ENCODE results near the gene MX1. TPM values are rescaled to one million over a fixed set of nuclear protein-coding genes. Genes with fewer than 3 reads are reported as not detected.

Gene MX1
- total RNA-seq, 4 donors from 2014 or later: 35.4 to 62.6 (median 51.5) TPM

DNA sequence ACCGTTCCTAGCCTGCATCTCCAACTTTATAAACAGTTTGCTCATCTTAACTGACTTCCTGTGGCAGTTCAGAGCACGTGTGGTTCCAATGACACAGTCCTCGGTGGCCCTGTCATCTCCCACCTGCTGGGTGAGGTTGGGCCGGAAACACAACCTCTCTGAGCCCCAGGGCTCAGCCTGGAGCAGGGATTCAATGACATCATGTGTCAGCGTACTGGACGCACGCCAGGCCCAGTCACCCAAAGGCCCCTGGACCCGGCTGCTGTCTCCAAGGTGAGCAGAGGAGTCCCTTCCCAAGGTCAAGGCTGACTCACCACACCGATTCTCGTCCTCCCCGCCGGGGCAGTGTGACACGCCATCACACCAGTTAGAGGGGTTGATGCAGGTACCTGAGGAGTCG, 62.0 kb downstream of the MX1 start:
- Histone ChIP-seq H3K4me1 (peaks cover 21 to 32% of the 10 kb centered on the region in 2 donors), H3K36me3 (peaks cover 0 to 11% of the 10 kb centered on the region in 2 donors), H3K27ac (peak overlapping the region in 1 of 3 donors; percentile 78), H3K4me3 (replicated peaks in 1 of 3) (no peak overlapping the region), H3K9me3 (no peaks in the 10 kb centered on the region), H3K27me3 (no peaks in the 10 kb centered on the region)
- no peak for TF ChIP-seq POLR2A (IDR thresholded peaks at IDR 0.05)
- TF ChIP-seq, protein P1, sequence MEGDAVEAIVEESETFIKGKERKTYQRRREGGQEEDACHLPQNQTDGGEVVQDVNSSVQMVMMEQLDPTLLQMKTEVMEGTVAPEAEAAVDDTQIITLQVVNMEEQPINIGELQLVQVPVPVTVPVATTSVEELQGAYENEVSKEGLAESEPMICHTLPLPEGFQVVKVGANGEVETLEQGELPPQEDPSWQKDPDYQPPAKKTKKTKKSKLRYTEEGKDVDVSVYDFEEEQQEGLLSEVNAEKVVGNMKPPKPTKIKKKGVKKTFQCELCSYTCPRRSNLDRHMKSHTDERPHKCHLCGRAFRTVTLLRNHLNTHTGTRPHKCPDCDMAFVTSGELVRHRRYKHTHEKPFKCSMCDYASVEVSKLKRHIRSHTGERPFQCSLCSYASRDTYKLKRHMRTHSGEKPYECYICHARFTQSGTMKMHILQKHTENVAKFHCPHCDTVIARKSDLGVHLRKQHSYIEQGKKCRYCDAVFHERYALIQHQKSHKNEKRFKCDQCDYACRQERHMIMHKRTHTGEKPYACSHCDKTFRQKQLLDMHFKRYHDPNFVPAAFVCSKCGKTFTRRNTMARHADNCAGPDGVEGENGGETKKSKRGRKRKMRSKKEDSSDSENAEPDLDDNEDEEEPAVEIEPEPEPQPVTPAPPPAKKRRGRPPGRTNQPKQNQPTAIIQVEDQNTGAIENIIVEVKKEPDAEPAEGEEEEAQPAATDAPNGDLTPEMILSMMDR (IDR thresholded peaks at IDR 0.05): no peak
- intact Hi-C loops (cut with DNase I): loop anchor here (10.0 kb wide), 1 partner anchor 107 kb away; no protein-coding TSS in a partner anchor
- WGBS, 2 donors: 95 to 97% methylated on average over 10 to 14 of the region's 14 CpGs
- no peak for DNase-seq

- no peak overlapping the region for H3K27ac ChIP-seq
- no peaks in the 10 kb centered on the region for H3K9me3 ChIP-seq
- WGBS, 2 donors: 64 to 71% methylated on average over 5 to 7 of the region's 7 CpGs
- DNase-seq: no peak
- no peaks in the 10 kb centered on the region for H3K27me3 ChIP-seq
- peaks cover 0 to 17% of the 10 kb centered on the region in 2 donors for H3K36me3 ChIP-seq
- no peak overlapping the region for H3K4me3 ChIP-seq (replicated peaks in 1 of 3)
- H3K4me1 ChIP-seq: peaks cover 21 to 32% of the 10 kb centered on the region in 2 donors
- intact Hi-C loops (cut with DNase I): loop anchor here (10.0 kb wide), 1 partner anchor 105 kb away; no protein-coding TSS in a partner anchor
- TF ChIP-seq, protein P1 (IDR thresholded peaks at IDR 0.05): no peak
- no peak for TF ChIP-seq POLR2A (IDR thresholded peaks at IDR 0.05)
These were observed 63.3 kb downstream of the MX1 start for GRCh38 chr21:41489329-41489728.

GRCh38 chr21:41490330-41490729, 64.3 kb downstream of the MX1 start:
- no peak for TF ChIP-seq POLR2A (IDR thresholded peaks at IDR 0.05)
- TF ChIP-seq, protein P1 (IDR thresholded peaks at IDR 0.05): no peak
- WGBS, 2 donors: 71 to 75% methylated on average over 4 of the region's 4 CpGs
- intact Hi-C loops (cut with DNase I): no loop called here
- no peak overlapping the region for H3K27ac ChIP-seq
- H3K4me3 ChIP-seq (replicated peaks in 1 of 3): no peak overlapping the region
- H3K36me3 ChIP-seq: peaks cover 0 to 17% of the 10 kb centered on the region in 2 donors
- peaks cover 18 to 24% of the 10 kb centered on the region in 2 donors for H3K4me1 ChIP-seq
- DNase-seq: no peak
- H3K9me3 ChIP-seq: no peaks in the 10 kb centered on the region
- H3K27me3 ChIP-seq: no peaks in the 10 kb centered on the region

DNA sequence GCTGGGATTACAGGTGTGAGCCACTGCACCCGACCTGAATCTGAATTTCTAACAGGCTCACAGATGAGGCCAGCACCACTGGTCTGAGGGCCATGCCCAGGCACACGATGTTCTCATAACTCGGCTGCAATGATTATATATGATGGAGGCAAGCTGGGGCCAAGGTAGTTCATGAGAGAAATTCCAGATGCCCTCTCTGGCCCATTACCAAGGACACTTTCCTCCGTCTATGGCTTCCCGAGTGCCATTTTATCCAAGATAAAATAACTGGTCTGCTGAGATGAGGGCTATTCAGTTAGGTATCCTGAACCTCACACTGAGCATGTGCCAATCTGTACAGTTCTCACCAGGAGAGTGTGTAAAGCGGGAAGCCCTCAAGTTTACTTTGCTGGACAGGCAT, 65.4 kb downstream of the MX1 start:
- Histone ChIP-seq H3K27me3 (no peaks in the 10 kb centered on the region), H3K4me1 (peaks cover 8 to 13% of the 10 kb centered on the region in 2 donors), H3K27ac (no peak overlapping the region), H3K4me3 (replicated peaks in 1 of 3) (no peak overlapping the region), H3K36me3 (peaks cover 0 to 17% of the 10 kb centered on the region in 2 donors), H3K9me3 (no peaks in the 10 kb centered on the region)
- WGBS, 2 donors: 85 to 89% methylated on average over 6 of the region's 6 CpGs
- no peak for DNase-seq
- intact Hi-C loops (cut with DNase I): no loop called here
- TF ChIP-seq, protein P1 (IDR thresholded peaks at IDR 0.05): no peak
- no peak for TF ChIP-seq POLR2A (IDR thresholded peaks at IDR 0.05)

GRCh38 chr21:41494242-41494641, 68.2 kb downstream of the MX1 start:
- H3K36me3 ChIP-seq: peaks cover 0 to 6% of the 10 kb centered on the region in 2 donors
- H3K27ac ChIP-seq: no peak overlapping the region
- no peak for TF ChIP-seq POLR2A (IDR thresholded peaks at IDR 0.05)
- TF ChIP-seq, protein P1 (IDR thresholded peaks at IDR 0.05): no peak
- no peak overlapping the region for H3K4me3 ChIP-seq (replicated peaks in 1 of 3)
- H3K9me3 ChIP-seq: no peaks in the 10 kb centered on the region
- DNase-seq: no peak
- H3K27me3 ChIP-seq: no peaks in the 10 kb centered on the region
- 92 to 94% methylated on average over 16 of the region's 16 CpGs for WGBS, 2 donors
- H3K4me1 ChIP-seq: peaks cover 0 to 8% of the 10 kb centered on the region in 2 donors
- intact Hi-C loops (cut with DNase I): no loop called here

Measured in thyroid gland (tissue), 4 donors.